Uterus (tissue), 2 donors: ENCODE data around the gene PCDH9.

Experiments
- CTCF ChIP-seq, 4 experiments: fragments of 200-600 bp in 2 of 4; fragments of 450-650 bp in 2 of 4; sonication (generic) in 2 of 4; IDR thresholded peaks; one replicate each; pipeline ENCODE4 v1.5.1; 2016 to 2019; ENCODE audit warnings: antibody characterized with exemption in 4 of 4, mild to moderate bottlenecking in 2 of 4, moderate library complexity in 1 of 4
- POLR2A ChIP-seq, 2 donors: fragments of 450-650 bp; IDR thresholded peaks; one replicate each; pipeline ENCODE4 v1.6.1; 2016; ENCODE audit warnings: antibody characterized with exemption in 2 of 2, mild to moderate bottlenecking in 1 of 2, moderate library complexity in 1 of 2

GRCh38 chr13:66618702-66619101, 611.4 kb downstream of the PCDH9 start:
- TF ChIP-seq CTCF (IDR thresholded peaks at IDR 0.05) (no peak), POLR2A (IDR thresholded peaks at IDR 0.05) (no peak)
